MM.1S (cell line): Measurements from ENCODE around the gene SH3RF3.

Experiments used
- DNase-seq: peaks from one replicate; pipeline ENCODE4 v3.0.0-alpha.2; 2015
- H2AFZ ChIP-seq: fragments of 300-600 bp; sonication (generic); 2 replicates; pipeline ENCODE4 v1.6.0; 2016; ENCODE audit warnings: antibody characterized with exemption, low read length
- H3F3A ChIP-seq: fragments of 300-600 bp; sonication (generic); 2 replicates; pipeline ENCODE4 v1.6.1; 2016; ENCODE audit warnings: mild to moderate bottlenecking, antibody characterized with exemption, low read length, moderate library complexity, mixed read lengths; ENCODE audit not compliant: insufficient read depth
- H3K27ac ChIP-seq: fragments of 300-600 bp; sonication (generic); 2 replicates; pipeline ENCODE4 v1.5.1; 2016; ENCODE audit warnings: mild to moderate bottlenecking, low read length
- H3K27me3 ChIP-seq: fragments of 300-600 bp; sonication (generic); replicated peaks from 2 replicates; pipeline ENCODE4 v1.6.0; 2016; ENCODE audit warnings: low read length; ENCODE audit not compliant: insufficient read depth
- H3K36me3 ChIP-seq: fragments of 300-600 bp; sonication (generic); replicated peaks from 2 replicates; pipeline ENCODE4 v1.6.1; 2016; ENCODE audit warnings: mild to moderate bottlenecking, low read length, mixed read lengths; ENCODE audit not compliant: insufficient read depth
- H3K4me1 ChIP-seq: fragments of 300-600 bp; sonication (generic); 2 replicates; pipeline ENCODE4 v1.6.1; 2016; ENCODE audit warnings: low read length, mixed read lengths
- H3K4me2 ChIP-seq: fragments of 300-600 bp; sonication (generic); 2 replicates; pipeline ENCODE4 v1.6.0; 2016; ENCODE audit warnings: low read depth, low read length
- H3K4me3 ChIP-seq: fragments of 300-600 bp; sonication (generic); 2 replicates; pipeline ENCODE4 v1.5.1; 2016; ENCODE audit warnings: low read length, mixed read lengths
- H3K79me2 ChIP-seq: fragments of 300-600 bp; sonication (generic); 2 replicates; pipeline ENCODE4 v1.6.1; 2016; ENCODE audit warnings: mixed run types, low read length, mixed read lengths
- H3K9ac ChIP-seq: fragments of 300-600 bp; sonication (generic); 2 replicates; pipeline ENCODE4 v1.6.1; 2016; ENCODE audit warnings: low read length, mixed read lengths
- H3K9me2 ChIP-seq: fragments of 300-600 bp; sonication (generic); replicated peaks from 2 replicates; pipeline ENCODE4 v1.6.1; 2016; ENCODE audit warnings: mild to moderate bottlenecking, low read length, mixed read lengths; ENCODE audit not compliant: insufficient read depth
- H3K9me3 ChIP-seq: fragments of 300-600 bp; sonication (generic); replicated peaks from 2 replicates; pipeline ENCODE4 v1.6.1; 2016; ENCODE audit warnings: mild to moderate bottlenecking, low read length, mixed read lengths; ENCODE audit not compliant: insufficient read depth
- H4K20me1 ChIP-seq: fragments of 300-600 bp; sonication (generic); 2 replicates; pipeline ENCODE4 v1.6.1; 2016; ENCODE audit warnings: mild to moderate bottlenecking, low read length, moderate library complexity, mixed read lengths; ENCODE audit not compliant: insufficient read depth
- CTCF ChIP-seq: fragments of 300-600 bp; sonication (generic); IDR thresholded peaks from 2 replicates; pipeline ENCODE4 v1.5.1; 2016; ENCODE audit warnings: antibody characterized with exemption, low read length, mixed read lengths
- EZH2 ChIP-seq: fragments of 300-600 bp; sonication (generic); optimal IDR thresholded peaks from 2 replicates; pipeline ENCODE3; 2017; ENCODE audit warnings: low read depth, mild to moderate bottlenecking, antibody characterized with exemption, low read length, mixed read lengths
- EZH2phosphoT487 ChIP-seq: fragments of 300-600 bp; sonication (generic); IDR thresholded peaks from 2 replicates; pipeline ENCODE4 v1.6.1; 2018; ENCODE audit warnings: antibody characterized with exemption, low read length

Gene SH3RF3

DNA sequence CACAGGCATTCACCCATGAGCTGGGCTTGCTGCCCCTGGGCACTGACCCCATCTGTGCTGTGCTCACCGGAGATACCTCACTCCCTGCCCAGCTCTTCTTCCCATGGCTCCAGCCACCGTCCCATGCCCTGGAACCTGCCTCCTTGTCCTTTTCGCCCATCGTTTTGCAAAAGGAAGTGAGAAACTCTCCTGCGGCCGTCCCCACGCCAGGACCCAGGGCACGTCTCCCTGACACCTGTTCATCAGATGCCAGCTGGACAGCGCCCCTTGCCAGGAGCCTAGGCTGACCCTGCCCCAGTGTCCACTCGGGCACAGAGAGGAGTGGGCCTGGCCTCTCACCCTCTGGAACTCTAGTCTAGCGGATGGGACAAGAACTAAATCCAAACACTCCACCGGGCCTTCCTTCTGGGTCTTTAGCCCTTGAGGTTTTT, 246.1 kb downstream of the SH3RF3 start:
- DNase-seq, result no peak
- H3K9me3 ChIP-seq, result no peaks in the 10 kb centered on the region
- no peaks in the 10 kb centered on the region for H3K27me3 ChIP-seq
- H3K27ac ChIP-seq, result no peak overlapping the region
- no peaks in the 10 kb centered on the region for H3K4me1 ChIP-seq
- H3K9ac ChIP-seq, result no peak overlapping the region
- H3F3A ChIP-seq, result no peaks in the 10 kb centered on the region
- H4K20me1 ChIP-seq, result no peaks in the 10 kb centered on the region
- H3K79me2 ChIP-seq, result no peaks in the 10 kb centered on the region
- no peak overlapping the region for H2AFZ ChIP-seq
- H3K36me3 ChIP-seq, result peaks cover 6% of the 10 kb centered on the region; the same call in 1 of the 2 replicates
- no peaks in the 10 kb centered on the region for H3K9me2 ChIP-seq
- H3K4me3 ChIP-seq, result no peak overlapping the region
- TF ChIP-seq EZH2phosphoT487, result no peak
- TF ChIP-seq CTCF, result no peak
- no peak for TF ChIP-seq EZH2
- H3K4me2 ChIP-seq, result no peak overlapping the region

DNA sequence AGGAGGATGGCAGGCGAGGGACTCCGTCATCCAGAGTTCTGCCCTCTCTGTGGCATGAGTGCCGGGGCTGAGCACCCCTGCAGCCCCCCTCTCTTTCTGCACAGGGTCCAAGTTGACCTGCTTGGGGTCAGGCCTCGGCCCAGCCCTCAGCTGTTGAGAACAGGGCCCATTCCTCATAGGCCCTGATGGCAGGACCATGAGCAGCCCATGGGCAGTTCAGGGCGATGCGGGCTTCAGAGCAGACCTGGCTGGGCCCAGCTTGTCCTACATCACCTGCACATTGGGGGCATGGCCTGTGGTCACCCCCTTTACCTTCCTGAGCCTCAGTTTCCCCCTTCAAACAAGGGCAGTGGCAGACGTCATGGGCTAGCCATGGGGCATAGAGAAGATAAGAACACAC, 246.7 kb downstream of the SH3RF3 start:
- no peak for DNase-seq
- no peak for TF ChIP-seq EZH2phosphoT487
- TF ChIP-seq CTCF, result no peak
- no peak for TF ChIP-seq EZH2
- H3K79me2 ChIP-seq, result no peaks in the 10 kb centered on the region
- H3K27ac ChIP-seq, result no peak overlapping the region
- no peaks in the 10 kb centered on the region for H3K4me1 ChIP-seq
- no peak overlapping the region for H3K4me3 ChIP-seq
- no peak overlapping the region for H2AFZ ChIP-seq
- H3K9ac ChIP-seq, result no peak overlapping the region
- H3K9me3 ChIP-seq, result no peaks in the 10 kb centered on the region
- no peak overlapping the region for H3K4me2 ChIP-seq
- H4K20me1 ChIP-seq, result no peaks in the 10 kb centered on the region
- peaks cover 6% of the 10 kb centered on the region; the same call in 1 of the 2 replicates for H3K36me3 ChIP-seq
- H3F3A ChIP-seq, result no peaks in the 10 kb centered on the region
- no peaks in the 10 kb centered on the region for H3K27me3 ChIP-seq
- no peaks in the 10 kb centered on the region for H3K9me2 ChIP-seq

DNA sequence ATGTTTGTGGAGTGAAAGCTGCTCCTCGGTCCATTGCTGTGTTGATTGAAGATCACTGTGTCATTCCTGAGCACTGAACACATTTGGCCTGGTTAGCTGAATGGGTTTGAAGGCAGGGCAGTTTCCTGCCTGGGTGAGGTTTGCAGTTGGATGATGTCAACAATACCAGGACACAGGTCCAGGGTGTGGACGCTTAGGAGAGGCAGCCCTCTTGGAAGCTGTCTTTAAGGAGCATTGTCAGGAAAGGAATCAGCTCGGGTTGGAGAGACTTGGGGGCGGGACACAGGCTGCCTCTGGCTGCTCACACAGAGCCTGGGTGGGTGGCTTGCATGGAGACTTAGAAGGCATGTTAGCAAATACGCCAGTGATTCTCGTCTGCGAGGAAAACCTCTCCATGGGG, 247.1 kb downstream of the SH3RF3 start:
- peaks cover 6% of the 10 kb centered on the region; the same call in 1 of the 2 replicates for H3K36me3 ChIP-seq

More for the DNA sequence above, 247.1 kb downstream of the SH3RF3 start:
- Histone ChIP-seq H2AFZ (no peak overlapping the region), H3K9me3 (no peaks in the 10 kb centered on the region), H3F3A (no peaks in the 10 kb centered on the region), H3K9ac (no peak overlapping the region), H3K9me2 (no peaks in the 10 kb centered on the region), H4K20me1 (no peaks in the 10 kb centered on the region), H3K79me2 (no peaks in the 10 kb centered on the region), H3K4me3 (no peak overlapping the region), H3K27ac (no peak overlapping the region), H3K4me1 (no peaks in the 10 kb centered on the region), H3K4me2 (no peak overlapping the region), H3K27me3 (no peaks in the 10 kb centered on the region)
- TF ChIP-seq EZH2 (no peak), CTCF (no peak), EZH2phosphoT487 (no peak)
- no peak for DNase-seq
